Measurements from ENCODE around the gene ACAN.
A peak's percentile ranks its signal among the peaks of the same experiment; 100 is the strongest.

ACAN gene

GRCh38 chr15:88902846-88903245 is 99.6 kb downstream of the ACAN start:
- TF ChIP-seq, protein P1, sequence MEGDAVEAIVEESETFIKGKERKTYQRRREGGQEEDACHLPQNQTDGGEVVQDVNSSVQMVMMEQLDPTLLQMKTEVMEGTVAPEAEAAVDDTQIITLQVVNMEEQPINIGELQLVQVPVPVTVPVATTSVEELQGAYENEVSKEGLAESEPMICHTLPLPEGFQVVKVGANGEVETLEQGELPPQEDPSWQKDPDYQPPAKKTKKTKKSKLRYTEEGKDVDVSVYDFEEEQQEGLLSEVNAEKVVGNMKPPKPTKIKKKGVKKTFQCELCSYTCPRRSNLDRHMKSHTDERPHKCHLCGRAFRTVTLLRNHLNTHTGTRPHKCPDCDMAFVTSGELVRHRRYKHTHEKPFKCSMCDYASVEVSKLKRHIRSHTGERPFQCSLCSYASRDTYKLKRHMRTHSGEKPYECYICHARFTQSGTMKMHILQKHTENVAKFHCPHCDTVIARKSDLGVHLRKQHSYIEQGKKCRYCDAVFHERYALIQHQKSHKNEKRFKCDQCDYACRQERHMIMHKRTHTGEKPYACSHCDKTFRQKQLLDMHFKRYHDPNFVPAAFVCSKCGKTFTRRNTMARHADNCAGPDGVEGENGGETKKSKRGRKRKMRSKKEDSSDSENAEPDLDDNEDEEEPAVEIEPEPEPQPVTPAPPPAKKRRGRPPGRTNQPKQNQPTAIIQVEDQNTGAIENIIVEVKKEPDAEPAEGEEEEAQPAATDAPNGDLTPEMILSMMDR (IDR thresholded peaks at IDR 0.05; ENCODE audit: low read length) = no peak
- no peak for TF ChIP-seq EZH2phosphoT487 (IDR thresholded peaks at IDR 0.05; ENCODE audit: low read length)
- no peak for TF ChIP-seq EZH2 (optimal IDR thresholded peaks at IDR 0.05; ENCODE audit: low read depth, low read length)
- Histone ChIP-seq H3K4me1 (ENCODE audit: low read length) (no peaks in the 10 kb centered on the region), H3K9ac (ENCODE audit: low read length) (no peak overlapping the region), H4K20me1 (ENCODE audit: insufficient read depth, low read length) (no peaks in the 10 kb centered on the region), H3K4me3 (ENCODE audit: low read length) (no peak overlapping the region), H3K4me2 (ENCODE audit: low read depth, low read length) (no peak overlapping the region), H3K79me2 (ENCODE audit: low read length) (no peaks in the 10 kb centered on the region), H2AFZ (ENCODE audit: low read length) (no peak overlapping the region), H3K27me3 (replicated peaks; ENCODE audit: insufficient read depth, low read length) (no peaks in the 10 kb centered on the region), H3K9me2 (replicated peaks; ENCODE audit: insufficient read depth, low read length) (no peaks in the 10 kb centered on the region), H3K36me3 (replicated peaks; ENCODE audit: insufficient read depth, low read length) (no peaks in the 10 kb centered on the region), H3K9me3 (replicated peaks; ENCODE audit: insufficient read depth, low read length) (no peaks in the 10 kb centered on the region), H3F3A (ENCODE audit: insufficient read depth, low read length) (no peaks in the 10 kb centered on the region), H3K27ac (ENCODE audit: low read length) (no peak overlapping the region)
- DNase-seq = no peak

GRCh38 chr15:88904257-88904623 is 101.0 kb downstream of the ACAN start:
- H3K27me3 ChIP-seq (replicated peaks; ENCODE audit: insufficient read depth, low read length) = no peaks in the 10 kb centered on the region
- no peak overlapping the region for H3K4me2 ChIP-seq (ENCODE audit: low read depth, low read length)
- no peaks in the 10 kb centered on the region for H4K20me1 ChIP-seq (ENCODE audit: insufficient read depth, low read length)
- no peak for DNase-seq
- H2AFZ ChIP-seq (ENCODE audit: low read length) = no peak overlapping the region
- no peaks in the 10 kb centered on the region for H3K9me2 ChIP-seq (replicated peaks; ENCODE audit: insufficient read depth, low read length)
- H3K4me3 ChIP-seq (ENCODE audit: low read length) = no peak overlapping the region
- H3F3A ChIP-seq (ENCODE audit: insufficient read depth, low read length) = no peaks in the 10 kb centered on the region
- H3K27ac ChIP-seq (ENCODE audit: low read length) = no peak overlapping the region
- H3K9ac ChIP-seq (ENCODE audit: low read length) = no peak overlapping the region
- TF ChIP-seq EZH2 (optimal IDR thresholded peaks at IDR 0.05; ENCODE audit: low read depth, low read length) (no peak), EZH2phosphoT487 (IDR thresholded peaks at IDR 0.05; ENCODE audit: low read length) (no peak)
- TF ChIP-seq, protein P1 (IDR thresholded peaks at IDR 0.05; ENCODE audit: low read length) = no peak
- no peaks in the 10 kb centered on the region for H3K36me3 ChIP-seq (replicated peaks; ENCODE audit: insufficient read depth, low read length)
- H3K9me3 ChIP-seq (replicated peaks; ENCODE audit: insufficient read depth, low read length) = no peaks in the 10 kb centered on the region
- no peaks in the 10 kb centered on the region for H3K79me2 ChIP-seq (ENCODE audit: low read length)
- no peaks in the 10 kb centered on the region for H3K4me1 ChIP-seq (ENCODE audit: low read length)

DNA sequence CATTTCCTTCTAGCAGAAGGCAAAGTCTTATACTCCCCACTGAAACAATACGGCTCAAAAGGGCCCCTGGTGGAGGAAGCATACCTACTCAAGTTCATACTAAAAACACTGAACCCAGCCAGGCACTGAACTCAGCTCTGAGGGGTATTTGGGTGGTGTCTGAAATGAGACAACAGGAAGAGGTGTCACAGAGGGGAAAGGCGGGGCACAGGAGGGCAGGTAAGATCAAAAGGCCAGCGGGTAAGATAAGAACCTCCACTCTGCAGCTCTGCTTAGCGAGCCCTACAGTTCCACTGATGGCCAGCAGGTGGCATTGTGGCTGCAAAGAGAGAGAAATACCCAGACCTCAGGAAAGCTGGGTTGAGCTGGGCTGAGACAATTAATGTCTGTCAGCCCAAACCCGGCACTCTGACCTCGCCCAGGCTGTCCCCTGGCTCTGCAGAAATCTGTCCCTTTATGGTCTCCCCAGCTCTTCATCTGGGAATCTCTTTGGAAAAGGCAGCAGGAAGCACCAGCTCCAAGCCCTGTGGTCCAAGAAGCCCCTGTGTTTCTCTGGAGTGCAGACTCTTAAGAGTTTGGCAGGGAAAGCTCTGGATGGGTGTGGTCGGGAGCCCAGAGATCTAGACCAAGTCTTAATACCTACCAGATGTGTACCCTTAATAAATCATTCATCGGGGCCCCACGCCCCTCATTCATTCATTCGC is 101.5 kb downstream of the ACAN start:
- no peaks in the 10 kb centered on the region for H3F3A ChIP-seq (ENCODE audit: insufficient read depth, low read length)
- no peaks in the 10 kb centered on the region for H3K27me3 ChIP-seq (replicated peaks; ENCODE audit: insufficient read depth, low read length)
- no peak overlapping the region for H3K9ac ChIP-seq (ENCODE audit: low read length)
- H3K4me1 ChIP-seq (ENCODE audit: low read length) = no peaks in the 10 kb centered on the region
- H3K9me2 ChIP-seq (replicated peaks; ENCODE audit: insufficient read depth, low read length) = no peaks in the 10 kb centered on the region
- peak; percentile 86 for DNase-seq
- H3K27ac ChIP-seq (ENCODE audit: low read length) = no peak overlapping the region
- no peaks in the 10 kb centered on the region for H3K79me2 ChIP-seq (ENCODE audit: low read length)
- H3K4me2 ChIP-seq (ENCODE audit: low read depth, low read length) = no peak overlapping the region
- TF ChIP-seq, protein P1 (IDR thresholded peaks at IDR 0.05; ENCODE audit: low read length) = peak; percentile 96
- no peak for TF ChIP-seq EZH2phosphoT487 (IDR thresholded peaks at IDR 0.05; ENCODE audit: low read length)
- H3K9me3 ChIP-seq (replicated peaks; ENCODE audit: insufficient read depth, low read length) = no peaks in the 10 kb centered on the region
- no peak overlapping the region for H2AFZ ChIP-seq (ENCODE audit: low read length)
- H4K20me1 ChIP-seq (ENCODE audit: insufficient read depth, low read length) = no peaks in the 10 kb centered on the region
- H3K36me3 ChIP-seq (replicated peaks; ENCODE audit: insufficient read depth, low read length) = no peaks in the 10 kb centered on the region
- no peak overlapping the region for H3K4me3 ChIP-seq (ENCODE audit: low read length)

Measured in MM.1S (cell line).